ENCODE measurements around the gene HEMGN. TPM values are rescaled to one million over a fixed set of nuclear protein-coding genes. Genes with fewer than 3 reads are reported as not detected.

Gene HEMGN
- total RNA-seq, 1 donor from 2014 or later = not detected

- DNase-seq (ENCODE audit: extremely low spot score in 2 of 2) = no peak
Observed at GRCh38 chr9:97900738-97901565, 37.0 kb downstream of the HEMGN start.

GRCh38 chr9:97900103-97900737 lies 37.8 kb downstream of the HEMGN start:
- Histone ChIP-seq H3K9me3 (no peaks in the 10 kb centered on the region), H3K36me3 (peaks cover 0 to 9% of the 10 kb centered on the region in 2 donors), H3K4me1 (peaks cover 11% of the 10 kb centered on the region), H3K4me3 (no peak overlapping the region), H3K27ac (no peak overlapping the region), H3K27me3 (no peaks in the 10 kb centered on the region)
- TF ChIP-seq CTCF (IDR thresholded peaks at IDR 0.05) = no peak
- TF ChIP-seq POLR2A (IDR thresholded peaks at IDR 0.05) = no peak
- no peak for TF ChIP-seq POLR2AphosphoS5 (IDR thresholded peaks at IDR 0.05; ENCODE audit: insufficient read depth in 1 of 2, low read depth in 1 of 2)
- no peak for DNase-seq (ENCODE audit: extremely low spot score in 2 of 2)
- intact Hi-C loops (cut with DNase I) = loop anchor here (5.0 kb wide), 1 partner anchor 188 kb away; no protein-coding TSS in a partner anchor

More at GRCh38 chr9:97900738-97901565, 37.0 kb downstream of the HEMGN start:
- TF ChIP-seq POLR2AphosphoS5 (IDR thresholded peaks at IDR 0.05; ENCODE audit: insufficient read depth in 1 of 2, low read depth in 1 of 2) (no peak), CTCF (IDR thresholded peaks at IDR 0.05) (peak; percentile 28 to 61 (median 43))
- Histone ChIP-seq H3K36me3 (peaks cover 0 to 9% of the 10 kb centered on the region in 2 donors), H3K4me3 (no peak overlapping the region), H3K27ac (no peak overlapping the region), H3K9me3 (no peaks in the 10 kb centered on the region), H3K4me1 (peaks cover 11% of the 10 kb centered on the region), H3K27me3 (no peaks in the 10 kb centered on the region)
- intact Hi-C loops (cut with DNase I) = loop anchor here (5.0 kb wide), 1 partner anchor 189 kb away; no protein-coding TSS in a partner anchor

GRCh38 chr9:97895695-97896332 lies 42.2 kb downstream of the HEMGN start:
- H3K4me3 ChIP-seq = no peak overlapping the region
- TF ChIP-seq POLR2A (IDR thresholded peaks at IDR 0.05) (no peak), POLR2AphosphoS5 (IDR thresholded peaks at IDR 0.05; ENCODE audit: insufficient read depth in 1 of 2, low read depth in 1 of 2) (no peak), CTCF (IDR thresholded peaks at IDR 0.05) (no peak)
- H3K27ac ChIP-seq = no peak overlapping the region
- intact Hi-C loops (cut with DNase I) = no loop called here
- no peaks in the 10 kb centered on the region for H3K27me3 ChIP-seq
- H3K9me3 ChIP-seq = no peaks in the 10 kb centered on the region
- peaks cover 10% of the 10 kb centered on the region for H3K4me1 ChIP-seq
- no peaks in the 10 kb centered on the region for H3K36me3 ChIP-seq
- no peak for DNase-seq (ENCODE audit: extremely low spot score in 2 of 2)

GRCh38 chr9:97895211-97895610 lies 42.8 kb downstream of the HEMGN start:
- intact Hi-C loops (cut with DNase I) = no loop called here
- no peak overlapping the region for H3K27ac ChIP-seq
- peaks cover 4% of the 10 kb centered on the region for H3K4me1 ChIP-seq
- H3K36me3 ChIP-seq = no peaks in the 10 kb centered on the region
- TF ChIP-seq POLR2A (IDR thresholded peaks at IDR 0.05) (no peak), CTCF (IDR thresholded peaks at IDR 0.05) (no peak), POLR2AphosphoS5 (IDR thresholded peaks at IDR 0.05; ENCODE audit: insufficient read depth in 1 of 2, low read depth in 1 of 2) (no peak)
- DNase-seq (ENCODE audit: extremely low spot score in 2 of 2) = no peak
- no peak overlapping the region for H3K4me3 ChIP-seq
- H3K9me3 ChIP-seq = no peaks in the 10 kb centered on the region
- no peaks in the 10 kb centered on the region for H3K27me3 ChIP-seq
